Endothelial cell of umbilical vein (primary cell): Measurements from ENCODE around the gene ABTB1. TPM values are rescaled to one million over a fixed set of nuclear protein-coding genes. Genes with fewer than 3 reads are reported as not detected.

ENCODE experiments used
- BruUV-seq: library from RNA; stranded (reverse); fragments of 400-500 nt; replicated peaks from 2 replicates; lab custom pipeline; 2021; lab: Mats Ljungman, UMichigan
- CTCF ChIA-PET: fragments of 300-600, 350-600 bp; sonication (Branson Sonifier 250); formaldehyde crosslinking; loops from one replicate; lab custom pipeline; 2021; ENCODE audit warnings: antibody characterized with exemption, inconsistent platforms; lab: Charles Lee
- POLR2A ChIA-PET: fragments of 300-600, 350-600 bp; sonication (Branson Sonifier 250); formaldehyde crosslinking; loops from one replicate; lab custom pipeline; 2021; ENCODE audit warnings: antibody characterized with exemption, inconsistent platforms; lab: Charles Lee
- DNase-seq: peaks from one replicate; pipeline ENCODE4 v3.0.0-alpha.2; 2011; ENCODE audit warnings: low read depth, low spot score
- FAIRE-seq: peaks from 2 replicates; lab custom pipeline; 2011; peaks lifted over from hg19 to GRCh38; lab: Jason Lieb, UNC
- H2AFZ ChIP-seq: 2 replicates; pipeline ENCODE4 v1.6.0; 2012; ENCODE audit warnings: low read depth, low read length, control low read depth, inconsistent platforms
- H3K27ac ChIP-seq: 2 replicates; pipeline ENCODE4 v1.5.1; 2011; ENCODE audit warnings: low read depth, mild to moderate bottlenecking, control low read depth, low read length, moderate library complexity; ENCODE audit not compliant: insufficient read depth
- H3K27me3 ChIP-seq, 2 experiments: 2 replicates each; pipeline versions ENCODE4 v1.6.0 to v1.6.1; 2011; ENCODE audit warnings: low read length in 2 of 2, mixed read lengths in 1 of 2; ENCODE audit not compliant: control insufficient read depth in 2 of 2, insufficient read depth in 2 of 2
- H3K36me3 ChIP-seq, 2 experiments: 2 replicates in 1 of 2; 3 replicates in 1 of 2; pipeline ENCODE4 v1.5.1; 2011; ENCODE audit warnings: low read length in 2 of 2, mild to moderate bottlenecking in 1 of 2, moderate library complexity in 1 of 2; ENCODE audit not compliant: control insufficient read depth in 2 of 2, insufficient read depth in 2 of 2; ENCODE audit errors: extremely low read depth in 1 of 2
- H3K4me1 ChIP-seq: 3 replicates; pipeline ENCODE4 v1.5.1; 2011; ENCODE audit warnings: mild to moderate bottlenecking, low read length; ENCODE audit not compliant: control insufficient read depth, insufficient read depth; ENCODE audit errors: extremely low read depth
- H3K4me2 ChIP-seq: 2 replicates; pipeline ENCODE4 v1.6.1; 2011; ENCODE audit warnings: low read length, control low read depth, mixed read lengths; ENCODE audit not compliant: insufficient read depth
- H3K4me3 ChIP-seq, 3 experiments: fragments of 200-600 bp in 1 of 3; sonication (generic), shearing (Covaris generic) in 1 of 3; replicated peaks in 1 of 3; 2 replicates each; pipeline ENCODE4 v1.5.1; 2011 to 2016; ENCODE audit warnings: control low read depth in 3 of 3, low read length in 3 of 3, mild to moderate bottlenecking in 2 of 3, inconsistent platforms in 1 of 3, low read depth in 1 of 3, moderate library complexity in 1 of 3; ENCODE audit not compliant: insufficient read depth in 1 of 3
- H3K79me2 ChIP-seq: 2 replicates; pipeline ENCODE4 v1.6.0; 2012; ENCODE audit warnings: low read length, inconsistent platforms; ENCODE audit not compliant: control insufficient read depth, insufficient read depth
- H3K9ac ChIP-seq: replicated peaks from 2 replicates; pipeline ENCODE3; 2011; ENCODE audit warnings: low read length, control low read depth; ENCODE audit not compliant: insufficient read depth; ENCODE audit errors: extremely low read depth
- H3K9me1 ChIP-seq: replicated peaks from 3 replicates; pipeline ENCODE4 v1.6.0; 2011; ENCODE audit warnings: mild to moderate bottlenecking, low read length; ENCODE audit not compliant: control insufficient read depth, insufficient read depth; ENCODE audit errors: extremely low read depth
- H3K9me3 ChIP-seq: replicated peaks from 2 replicates; pipeline ENCODE4 v1.5.1; 2012; ENCODE audit warnings: low read length, inconsistent platforms; ENCODE audit not compliant: control insufficient read depth, insufficient read depth
- H4K20me1 ChIP-seq: replicated peaks from 2 replicates; pipeline ENCODE3; 2011; ENCODE audit warnings: mild to moderate bottlenecking, low read length; ENCODE audit not compliant: control insufficient read depth, insufficient read depth; ENCODE audit errors: extremely low read depth
- EZH2 ChIP-seq: IDR thresholded peaks from 2 replicates; pipeline ENCODE4 v1.6.1; 2012; ENCODE audit warnings: borderline replicate concordance, low read depth, mild to moderate bottlenecking, moderate library complexity, low read length, inconsistent platforms; ENCODE audit not compliant: severe bottlenecking
- FOS ChIP-seq: IDR thresholded peaks from 2 replicates; pipeline ENCODE4 v1.6.1; 2011; ENCODE audit warnings: mild to moderate bottlenecking, low read length, moderate library complexity, borderline replicate concordance; ENCODE audit not compliant: insufficient read depth
- GATA2 ChIP-seq: IDR thresholded peaks from 2 replicates; pipeline ENCODE4 v1.7.0; 2011; ENCODE audit warnings: low read depth, mild to moderate bottlenecking, moderate library complexity, mixed read lengths, low read length; ENCODE audit not compliant: insufficient read length, insufficient read depth
- JUN ChIP-seq: IDR thresholded peaks from 2 replicates; pipeline ENCODE4 v1.6.1; 2011; ENCODE audit warnings: borderline replicate concordance, low read depth; ENCODE audit not compliant: insufficient read length, insufficient read depth
- MYC ChIP-seq: IDR thresholded peaks from one replicate; pipeline ENCODE4 v1.6.1; 2011; ENCODE audit warnings: mild to moderate bottlenecking, low read depth, low read length
- POLR2A ChIP-seq: IDR thresholded peaks from 2 replicates; pipeline ENCODE4 v1.6.1; 2012; ENCODE audit warnings: low read depth, mild to moderate bottlenecking, control low read depth, low read length
- POLR2AphosphoS5 ChIP-seq: IDR thresholded peaks from 2 replicates; pipeline ENCODE4 v1.6.1; 2012; ENCODE audit warnings: low read depth, mild to moderate bottlenecking, control low read depth, low read length, moderate library complexity; ENCODE audit not compliant: insufficient read depth
- dilution Hi-C: fragments of 300-500 bp; cut with MboI; formaldehyde crosslinking; loops from one replicate; pipeline ENCODE4 v1.15.0; 2019; ENCODE audit warnings: low sequenced_read_pairs; ENCODE audit not compliant: extremely low pct_ligation_motif_present
- intact Hi-C: fragments of 100-400 bp; cut with micrococcal nuclease; formaldehyde crosslinking; loops from one replicate; pipeline ENCODE4 v1.10.0; 2022
- polyA plus RNA-seq, 4 experiments: library from polyadenylated mRNA; depleted of rRNA in 3 of 4; stranded (reverse) in 3 of 4; unstranded in 1 of 4; fragments of >200 nt; gene quantifications; 2 replicates each; pipeline versions ENCODE4 v1.2.1 to v1.2.3, GENCODE V29; 2011 to 2012; ENCODE audit warnings: missing spikeins in 1 of 4
- total RNA-seq: library from RNA; stranded (reverse); gene quantifications from 2 replicates; pipeline ENCODE4 v1.2.3, GENCODE V29; 2021
- TF ChIP-seq, protein P1 (sequence below), 2 donors: IDR thresholded peaks; 1 replicate in 1 of 2; 2 replicates in 1 of 2; pipeline ENCODE4 v1.5.1; 2011; ENCODE audit warnings: low read length in 2 of 2, mild to moderate bottlenecking in 2 of 2, moderate library complexity in 2 of 2, control low read depth in 1 of 2, inconsistent platforms in 1 of 2, low read depth in 1 of 2; ENCODE audit not compliant: insufficient read depth in 1 of 2; ENCODE audit errors: extremely low read depth in 1 of 2
- TF ChIP-seq, protein P2 (sequence below): IDR thresholded peaks from 2 replicates; pipeline ENCODE4 v1.6.1; 2011; ENCODE audit not compliant: insufficient read depth, insufficient read length

Gene ABTB1
- total and polyA plus RNA-seq, 2 donors (not counting 3 experiments of a cell fraction or from before 2014, with no cell fraction given), result 15.2 to 25.1 TPM

DNA sequence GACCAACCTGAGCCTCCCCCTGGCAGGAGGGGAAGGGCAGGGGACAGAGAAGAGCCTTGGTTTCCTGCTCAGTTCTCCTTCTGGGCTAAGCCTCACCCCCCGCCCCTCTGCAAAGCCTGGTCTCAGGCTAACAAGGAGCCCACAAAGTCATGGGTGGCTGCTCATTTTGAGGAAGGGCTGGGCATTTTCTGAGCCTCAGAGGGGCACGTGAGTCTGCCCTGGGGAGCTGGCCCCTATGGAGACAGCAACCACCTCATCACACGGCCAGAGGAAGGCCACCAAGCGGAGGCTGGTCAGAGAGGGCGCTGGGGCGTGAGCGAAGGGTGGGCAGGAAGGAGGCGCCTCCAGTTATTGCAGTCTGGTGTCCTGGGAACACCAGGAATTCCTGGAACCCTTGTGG is 18.7 kb downstream of the ABTB1 start:
- dilution Hi-C loops (no loop called here), intact Hi-C loops (loop anchor here (1.0 to 10.0 kb wide), 2 partner anchors 140 to 283 kb away; no protein-coding TSS in a partner anchor)
- H3K9me1 ChIP-seq, result no peaks in the 10 kb centered on the region
- H3K36me3 ChIP-seq, result peaks cover 2 to 3% of the 10 kb centered on the region in 2 experiments
- no TSS peak for BruUV-seq
- TF ChIP-seq JUN (no peak), EZH2 (no peak), GATA2 (no peak), MYC (no peak), POLR2AphosphoS5 (no peak), POLR2A (no peak), FOS (no peak)
- TF ChIP-seq, protein P1, sequence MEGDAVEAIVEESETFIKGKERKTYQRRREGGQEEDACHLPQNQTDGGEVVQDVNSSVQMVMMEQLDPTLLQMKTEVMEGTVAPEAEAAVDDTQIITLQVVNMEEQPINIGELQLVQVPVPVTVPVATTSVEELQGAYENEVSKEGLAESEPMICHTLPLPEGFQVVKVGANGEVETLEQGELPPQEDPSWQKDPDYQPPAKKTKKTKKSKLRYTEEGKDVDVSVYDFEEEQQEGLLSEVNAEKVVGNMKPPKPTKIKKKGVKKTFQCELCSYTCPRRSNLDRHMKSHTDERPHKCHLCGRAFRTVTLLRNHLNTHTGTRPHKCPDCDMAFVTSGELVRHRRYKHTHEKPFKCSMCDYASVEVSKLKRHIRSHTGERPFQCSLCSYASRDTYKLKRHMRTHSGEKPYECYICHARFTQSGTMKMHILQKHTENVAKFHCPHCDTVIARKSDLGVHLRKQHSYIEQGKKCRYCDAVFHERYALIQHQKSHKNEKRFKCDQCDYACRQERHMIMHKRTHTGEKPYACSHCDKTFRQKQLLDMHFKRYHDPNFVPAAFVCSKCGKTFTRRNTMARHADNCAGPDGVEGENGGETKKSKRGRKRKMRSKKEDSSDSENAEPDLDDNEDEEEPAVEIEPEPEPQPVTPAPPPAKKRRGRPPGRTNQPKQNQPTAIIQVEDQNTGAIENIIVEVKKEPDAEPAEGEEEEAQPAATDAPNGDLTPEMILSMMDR (IDR thresholded peaks at IDR 0.05; ENCODE audit: extremely low read depth in 1 of 2, insufficient read depth in 1 of 2, low read depth in 1 of 2, low read length in 2 of 2), result no peak
- TF ChIP-seq, protein P2, sequence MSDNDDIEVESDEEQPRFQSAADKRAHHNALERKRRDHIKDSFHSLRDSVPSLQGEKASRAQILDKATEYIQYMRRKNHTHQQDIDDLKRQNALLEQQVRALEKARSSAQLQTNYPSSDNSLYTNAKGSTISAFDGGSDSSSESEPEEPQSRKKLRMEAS, result no peak
- no peak for DNase-seq
- H3K79me2 ChIP-seq, result no peaks in the 10 kb centered on the region
- ChIA-PET POLR2A (no interaction called here), CTCF (interaction anchor here (0.6 to 2.6 kb wide), 26 partner anchors 8 to 432 kb away, joined by 3 to 33 read pairs (median 4); partner anchors contain the start of genes MGLL, RUVBL1, SEC61A1 and TPRA1)
- no peaks in the 10 kb centered on the region for H3K27me3 ChIP-seq
- H3K4me2 ChIP-seq, result no peak overlapping the region
- no peak overlapping the region for H3K9ac ChIP-seq
- H3K27ac ChIP-seq, result no peak overlapping the region
- no peaks in the 10 kb centered on the region for H4K20me1 ChIP-seq
- no peak overlapping the region for H2AFZ ChIP-seq
- H3K4me1 ChIP-seq, result peaks cover 2% of the 10 kb centered on the region
- H3K9me3 ChIP-seq, result no peaks in the 10 kb centered on the region
- no peak for FAIRE-seq
- no peak overlapping the region for H3K4me3 ChIP-seq
